OCI-LY7 (cell line): ENCODE results near the gene ZNF341.

Experiments used
- EZH2phosphoT487 ChIP-seq: fragments of 200-600 bp; sonication (generic); IDR thresholded peaks from 2 replicates; pipeline ENCODE4 v1.6.1; 2018; ENCODE audit warnings: low read depth, borderline replicate concordance, mild to moderate bottlenecking, mixed run types, antibody characterized with exemption, low read length, moderate library complexity, mixed read lengths
- TF ChIP-seq, protein P1 (sequence below): fragments of 200-600 bp; sonication (generic); conservative IDR thresholded peaks from 2 replicates; pipeline ENCODE4 v1.5.1; 2014; ENCODE audit warnings: mild to moderate bottlenecking, antibody characterized with exemption, low read length, moderate library complexity, mixed read lengths

DNA sequence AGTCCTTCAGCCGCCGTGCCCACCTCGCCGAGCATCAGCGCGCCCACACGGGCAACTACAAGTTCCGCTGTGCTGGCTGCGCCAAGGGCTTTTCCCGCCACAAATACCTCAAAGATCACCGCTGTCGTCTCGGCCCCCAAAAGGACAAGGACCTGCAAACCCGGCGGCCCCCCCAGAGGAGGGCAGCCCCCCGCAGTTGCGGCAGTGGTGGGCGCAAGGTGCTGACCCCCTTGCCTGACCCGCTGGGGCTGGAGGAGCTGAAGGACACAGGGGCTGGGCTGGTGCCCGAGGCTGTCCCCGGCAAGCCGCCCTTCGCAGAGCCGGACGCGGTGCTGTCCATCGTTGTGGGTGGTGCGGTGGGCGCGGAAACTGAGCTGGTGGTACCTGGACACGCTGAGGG, 59.2 kb downstream of the ZNF341 start:
- TF ChIP-seq, protein P1, sequence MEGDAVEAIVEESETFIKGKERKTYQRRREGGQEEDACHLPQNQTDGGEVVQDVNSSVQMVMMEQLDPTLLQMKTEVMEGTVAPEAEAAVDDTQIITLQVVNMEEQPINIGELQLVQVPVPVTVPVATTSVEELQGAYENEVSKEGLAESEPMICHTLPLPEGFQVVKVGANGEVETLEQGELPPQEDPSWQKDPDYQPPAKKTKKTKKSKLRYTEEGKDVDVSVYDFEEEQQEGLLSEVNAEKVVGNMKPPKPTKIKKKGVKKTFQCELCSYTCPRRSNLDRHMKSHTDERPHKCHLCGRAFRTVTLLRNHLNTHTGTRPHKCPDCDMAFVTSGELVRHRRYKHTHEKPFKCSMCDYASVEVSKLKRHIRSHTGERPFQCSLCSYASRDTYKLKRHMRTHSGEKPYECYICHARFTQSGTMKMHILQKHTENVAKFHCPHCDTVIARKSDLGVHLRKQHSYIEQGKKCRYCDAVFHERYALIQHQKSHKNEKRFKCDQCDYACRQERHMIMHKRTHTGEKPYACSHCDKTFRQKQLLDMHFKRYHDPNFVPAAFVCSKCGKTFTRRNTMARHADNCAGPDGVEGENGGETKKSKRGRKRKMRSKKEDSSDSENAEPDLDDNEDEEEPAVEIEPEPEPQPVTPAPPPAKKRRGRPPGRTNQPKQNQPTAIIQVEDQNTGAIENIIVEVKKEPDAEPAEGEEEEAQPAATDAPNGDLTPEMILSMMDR = no peak
- TF ChIP-seq EZH2phosphoT487 = no peak
